OCI-LY3 (cell line): ENCODE results near the gene NT5C2.
"Not testable (repeated sequence)": the region's sequence is repeated elsewhere in the genome, so short reads cannot be mapped to it uniquely, and the experiment has no call there.

ENCODE experiments used
- H2AFZ ChIP-seq: fragments of 200-600, 300-600 bp; shearing (Covaris generic); 2 replicates; pipeline ENCODE4 v1.6.0; 2014; ENCODE audit warnings: antibody characterized with exemption, low read depth, low read length
- H3K27ac ChIP-seq: fragments of 200-600, 300-600 bp; sonication (generic); 2 replicates; pipeline ENCODE4 v1.5.1; 2014; ENCODE audit warnings: mild to moderate bottlenecking, low read length, moderate library complexity, mixed read lengths
- H3K27me3 ChIP-seq: fragments of 200-600, 300-600 bp; sonication (generic); 2 replicates; pipeline ENCODE4 v1.6.1; 2014; ENCODE audit warnings: low read depth, low read length, mixed read lengths
- H3K36me3 ChIP-seq: fragments of 200-600, 300-600 bp; sonication (generic); replicated peaks from 2 replicates; pipeline ENCODE3; 2014; ENCODE audit warnings: low read depth, low read length, mixed read lengths
- H3K4me1 ChIP-seq: fragments of 300-600, 200-600 bp; sonication (generic); 2 replicates; pipeline ENCODE4 v1.6.1; 2014; ENCODE audit warnings: low read length, mixed read lengths
- H3K4me2 ChIP-seq: fragments of 200-600, 300-600 bp; sonication (generic); 2 replicates; pipeline ENCODE4 v1.6.1; 2014; ENCODE audit warnings: low read length, mixed read lengths
- H3K4me3 ChIP-seq: fragments of 300-600, 200-600 bp; sonication (generic); 2 replicates; pipeline ENCODE4 v1.5.1; 2014; ENCODE audit warnings: antibody characterized with exemption, mild to moderate bottlenecking, low read length, moderate library complexity
- H3K79me2 ChIP-seq: fragments of 300-600, 200-600 bp; shearing (Covaris generic); 2 replicates; pipeline ENCODE4 v1.6.1; 2014; ENCODE audit warnings: mild to moderate bottlenecking, low read length, mixed read lengths
- H3K9ac ChIP-seq: fragments of 300-600, 200-600 bp; shearing (Covaris generic); 2 replicates; pipeline ENCODE4 v1.6.0; 2014; ENCODE audit warnings: mild to moderate bottlenecking, low read length, moderate library complexity
- H3K9me3 ChIP-seq: fragments of 200-600, 300-600 bp; shearing (Covaris generic); 2 replicates; pipeline ENCODE4 v1.6.1; 2014; ENCODE audit warnings: low read length, mixed read lengths; ENCODE audit not compliant: insufficient read depth
- H4K20me1 ChIP-seq: fragments of 200-600, 300-600 bp; sonication (generic); 2 replicates; pipeline ENCODE4 v1.6.1; 2016; ENCODE audit warnings: low read length, mixed read lengths; ENCODE audit not compliant: insufficient read depth
- CTCF ChIP-seq: fragments of 200-600, 300-600 bp; sonication (generic); IDR thresholded peaks from 2 replicates; pipeline ENCODE4 v1.5.1; 2014; ENCODE audit warnings: antibody characterized with exemption, low read length, low read depth
- EZH2phosphoT487 ChIP-seq: fragments of 200-600 bp; shearing (Covaris generic); IDR thresholded peaks from 2 replicates; pipeline ENCODE4 v1.6.1; 2018; ENCODE audit warnings: antibody characterized with exemption, mixed run types, low read depth

The NT5C2 gene

GRCh38 chr10:103144041-103144440 is 49.0 kb downstream of the NT5C2 start:
- no peaks in the 10 kb centered on the region for H3K79me2 ChIP-seq
- no peaks in the 10 kb centered on the region for H3K36me3 ChIP-seq
- H2AFZ ChIP-seq, result no peak overlapping the region

GRCh38 chr10:103143641-103144040 is 49.4 kb downstream of the NT5C2 start:
- not testable (repeated sequence) for H3K9me3 ChIP-seq, H3K4me3 ChIP-seq, H3K27me3 ChIP-seq, H3K9ac ChIP-seq, H3K79me2 ChIP-seq, H3K4me1 ChIP-seq, H4K20me1 ChIP-seq, H3K27ac ChIP-seq, H3K36me3 ChIP-seq, H3K4me2 ChIP-seq, H2AFZ ChIP-seq

More at GRCh38 chr10:103144041-103144440, 49.0 kb downstream of the NT5C2 start:
- Histone ChIP-seq H3K27me3 (no peaks in the 10 kb centered on the region), H3K9ac (no peak overlapping the region), H4K20me1 (no peaks in the 10 kb centered on the region), H3K4me2 (no peak overlapping the region), H3K4me3 (no peak overlapping the region), H3K4me1 (no peaks in the 10 kb centered on the region), H3K27ac (no peak overlapping the region), H3K9me3 (no peaks in the 10 kb centered on the region)
- TF ChIP-seq CTCF (no peak), EZH2phosphoT487 (no peak)

GRCh38 chr10:103141950-103142349 is 51.1 kb downstream of the NT5C2 start:
- Histone ChIP-seq H3K36me3 (no peaks in the 10 kb centered on the region), H3K9me3 (no peaks in the 10 kb centered on the region), H2AFZ (no peak overlapping the region), H3K79me2 (no peaks in the 10 kb centered on the region), H3K4me2 (no peak overlapping the region), H3K4me1 (no peaks in the 10 kb centered on the region), H3K27ac (no peak overlapping the region), H3K9ac (no peak overlapping the region), H3K27me3 (no peaks in the 10 kb centered on the region), H3K4me3 (no peak overlapping the region), H4K20me1 (no peaks in the 10 kb centered on the region)
- TF ChIP-seq CTCF (no peak), EZH2phosphoT487 (no peak)

- Histone ChIP-seq H3K9me3 (no peaks in the 10 kb centered on the region), H3K27me3 (no peaks in the 10 kb centered on the region), H3K36me3 (peaks cover 4% of the 10 kb centered on the region), H3K27ac (no peak overlapping the region), H2AFZ (no peak overlapping the region), H3K4me3 (no peak overlapping the region), H3K79me2 (no peaks in the 10 kb centered on the region), H3K4me2 (no peak overlapping the region), H3K4me1 (peaks cover 3% of the 10 kb centered on the region; the same call in 1 of the 2 replicates), H4K20me1 (no peaks in the 10 kb centered on the region), H3K9ac (no peak overlapping the region)
- TF ChIP-seq CTCF (no peak), EZH2phosphoT487 (no peak)
Measured at GRCh38 chr10:103140469-103140868, 52.6 kb downstream of the NT5C2 start.

GRCh38 chr10:103139803-103140202 is 53.3 kb downstream of the NT5C2 start:
- Histone ChIP-seq H3K4me3 (no peak overlapping the region), H3K9ac (no peak overlapping the region), H4K20me1 (no peaks in the 10 kb centered on the region), H3K27ac (no peak overlapping the region), H3K36me3 (peaks cover 4% of the 10 kb centered on the region), H3K9me3 (no peaks in the 10 kb centered on the region), H3K4me1 (peaks cover 9% of the 10 kb centered on the region), H3K27me3 (no peaks in the 10 kb centered on the region), H3K79me2 (no peaks in the 10 kb centered on the region), H3K4me2 (no peak overlapping the region), H2AFZ (no peak overlapping the region)
- TF ChIP-seq EZH2phosphoT487 (no peak), CTCF (no peak)

DNA sequence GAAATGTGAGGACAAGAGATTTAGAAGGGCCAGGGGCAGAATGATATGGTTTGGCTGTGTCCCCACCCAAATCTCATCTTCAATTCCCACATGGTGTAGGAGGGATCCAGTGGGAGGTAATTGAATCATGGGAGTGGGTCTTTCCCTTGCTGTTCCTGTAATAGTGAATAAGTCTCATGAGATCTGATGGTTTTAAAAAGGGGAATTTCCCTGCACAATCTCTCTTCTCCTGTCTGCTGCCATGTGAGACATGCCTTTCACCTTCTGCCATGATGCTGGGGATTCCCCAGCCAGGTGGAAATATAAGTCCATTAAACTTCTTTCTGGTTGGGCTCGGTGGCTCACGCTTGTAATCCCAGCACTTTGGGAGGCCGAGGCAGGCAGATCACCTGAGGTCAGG is 57.9 kb downstream of the NT5C2 start:
- not testable (repeated sequence) for H3K4me3 ChIP-seq, H3K9me3 ChIP-seq, H3K27ac ChIP-seq, H3K27me3 ChIP-seq, H2AFZ ChIP-seq, H3K9ac ChIP-seq, H3K36me3 ChIP-seq, H3K79me2 ChIP-seq, H4K20me1 ChIP-seq
- Histone ChIP-seq H3K4me1 (peaks cover 12% of the 10 kb centered on the region), H3K4me2 (peak overlapping the region; percentile 20; the same call in 1 of the 2 replicates)
